Stimulated activated CD4-positive, alpha-beta T cell treated with anti-CD3 and anti-CD28 coated beads, Interleukin-2, amount 100 ng/mL, for 48 hours (primary cell): ENCODE results near the gene ARL9.

Experiments
- DNase-seq, 2 donors: peaks; one replicate each; pipeline ENCODE4 v3.0.0-alpha.2; 2020

Gene ARL9

DNA sequence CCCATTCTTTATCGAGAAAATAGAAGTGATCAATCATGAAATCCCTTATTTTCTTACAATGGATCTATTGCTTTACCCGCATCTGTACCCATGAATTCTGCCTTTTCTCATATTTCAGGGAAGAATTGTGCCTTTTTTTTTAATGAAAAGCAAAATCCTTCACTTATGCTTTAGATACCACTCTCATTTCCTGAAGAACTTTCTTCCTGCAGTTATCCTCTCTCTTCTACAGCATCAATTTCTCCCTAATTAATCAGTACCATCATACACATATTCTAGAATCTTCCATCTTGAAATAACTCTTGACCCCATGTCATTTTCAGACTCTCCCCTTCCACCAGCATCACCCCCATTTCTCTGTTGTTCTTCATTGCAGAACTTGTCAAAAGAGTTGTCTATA lies 26.6 kb downstream of the ARL9 start:
- DNase-seq = no peak

- DNase-seq = no peak
Observed at GRCh38 chr4:56535915-56536314, 30.3 kb downstream of the ARL9 start.

- DNase-seq = no peak
Observed at GRCh38 chr4:56537147-56537546, 31.6 kb downstream of the ARL9 start.

- no peak for DNase-seq
Observed at GRCh38 chr4:56540826-56541225, 35.2 kb downstream of the ARL9 start.

GRCh38 chr4:56544573-56545131 lies 39.1 kb downstream of the ARL9 start:
- peak; percentile 92 to 95 for DNase-seq

DNA sequence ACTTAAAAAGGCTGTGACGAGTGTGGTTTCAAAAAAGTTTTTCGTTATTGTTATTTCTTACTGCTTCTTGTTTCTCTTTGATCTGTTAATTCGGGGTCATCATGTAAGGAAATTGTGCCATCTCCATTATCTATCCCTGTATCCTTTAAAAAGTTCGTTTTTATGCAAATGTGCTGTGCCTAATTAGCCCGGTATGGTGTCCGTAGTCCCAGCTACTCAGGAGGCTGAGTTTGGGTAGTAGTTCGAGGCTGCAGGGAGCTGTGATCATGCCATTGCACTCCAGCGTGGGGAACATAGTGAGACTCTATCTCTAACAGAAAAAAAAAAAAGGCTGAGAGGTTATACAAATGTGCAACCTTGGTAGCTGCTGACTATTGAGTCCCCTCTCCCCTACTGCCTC lies 45.1 kb downstream of the ARL9 start:
- no peak for DNase-seq

DNA sequence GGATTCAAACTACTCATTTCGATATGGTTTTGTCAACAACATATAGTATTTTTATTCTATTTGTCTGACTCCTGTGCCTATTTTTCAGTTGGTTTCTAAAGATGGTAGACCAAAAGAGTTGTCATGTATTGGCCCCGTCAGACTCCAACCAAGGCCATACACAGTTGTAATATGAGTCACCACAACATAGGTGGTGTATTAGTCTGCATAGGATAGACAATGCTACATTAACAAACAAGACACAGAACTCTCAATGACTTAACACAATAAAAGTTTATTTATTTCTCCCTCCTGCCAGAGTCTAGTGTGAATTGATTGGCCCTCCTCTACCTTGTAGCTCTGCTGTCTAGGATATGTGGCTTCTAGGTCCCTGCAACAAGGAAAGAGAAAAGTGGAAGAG lies 45.9 kb downstream of the ARL9 start:
- no peak for DNase-seq

- DNase-seq = no peak
Observed at GRCh38 chr4:56552273-56552672, 46.7 kb downstream of the ARL9 start.

DNA sequence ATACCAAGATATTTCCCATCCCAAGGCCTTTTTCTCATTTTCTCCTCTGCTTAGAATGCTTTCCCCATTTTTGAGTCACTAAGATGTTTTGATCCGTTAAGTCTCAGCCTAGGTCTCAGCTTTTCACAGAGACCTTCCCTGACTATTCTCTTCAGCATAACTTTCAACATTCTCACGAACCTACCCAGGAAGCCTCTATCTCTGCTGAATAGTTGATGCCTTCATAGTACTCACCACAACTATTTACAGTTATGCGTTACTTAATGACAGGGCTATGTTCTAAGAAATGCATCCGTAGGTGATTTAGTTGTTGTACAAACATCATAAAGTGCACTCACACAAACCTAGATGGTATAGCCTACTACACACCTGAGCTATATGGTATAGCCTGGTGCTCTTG lies 64.5 kb downstream of the ARL9 start:
- DNase-seq = no peak
